Stimulated activated CD8-positive, alpha-beta memory T cell treated with anti-CD3 and anti-CD28 coated beads, Interleukin-7, amount 100 ng/mL, for 1 hour (primary cell): ENCODE data around the gene CPEB2.
A peak's percentile ranks its signal among the peaks of the same experiment; 100 is the strongest.

Source experiments
- DNase-seq, 2 donors: peaks; one replicate each; pipeline ENCODE4 v3.0.0-alpha.2; 2020; ENCODE audit warnings: low read depth in 2 of 2

CPEB2 gene

GRCh38 chr4:15001869-15002658 lies at the start of gene CPEB2:
CPEB2 (plus strand) TSS chr4:15002481; CDS start chr4:15002674, 193 bp downstream.
- DNase-seq: peak; percentile 83

GRCh38 chr4:14958436-14958835 lies 43.8 kb upstream of the CPEB2 start:
- no peak for DNase-seq

- DNase-seq: no peak
Observed at GRCh38 chr4:14961292-14961691, 41.0 kb upstream of the CPEB2 start.

- DNase-seq: no peak
Observed at GRCh38 chr4:14965071-14965470, 37.2 kb upstream of the CPEB2 start.

- DNase-seq: no peak
Observed at GRCh38 chr4:14967982-14968381, 34.3 kb upstream of the CPEB2 start.

- no peak for DNase-seq
Observed at GRCh38 chr4:14977830-14978229, 24.5 kb upstream of the CPEB2 start.

- DNase-seq: no peak
Observed at GRCh38 chr4:14984448-14984847, 17.8 kb upstream of the CPEB2 start.

- DNase-seq: no peak
Observed at GRCh38 chr4:14985161-14985560, 17.1 kb upstream of the CPEB2 start.

- no peak for DNase-seq
Observed at GRCh38 chr4:14985843-14986242, 16.4 kb upstream of the CPEB2 start.

- DNase-seq: no peak
Observed at GRCh38 chr4:14987054-14987453, 15.2 kb upstream of the CPEB2 start.

GRCh38 chr4:14990484-14990883 lies 11.8 kb upstream of the CPEB2 start:
- no peak for DNase-seq

GRCh38 chr4:14994242-14994641 lies 8.0 kb upstream of the CPEB2 start:
- no peak for DNase-seq

GRCh38 chr4:15001248-15001868 lies 923 bp upstream of the CPEB2 start:
- DNase-seq: peak; percentile 5 to 25

- peak; percentile 61 to 63 for DNase-seq
Observed at GRCh38 chr4:15002659-15003400, 549 bp downstream of the CPEB2 start.

GRCh38 chr4:15003401-15003890 lies 1.2 kb downstream of the CPEB2 start:
- DNase-seq: peak; percentile 32 to 35

GRCh38 chr4:15003891-15004738 lies 1.8 kb downstream of the CPEB2 start:
- DNase-seq: peak; percentile 10 to 11

GRCh38 chr4:15004739-15005301 lies 2.5 kb downstream of the CPEB2 start:
- DNase-seq: no peak

GRCh38 chr4:15005474-15006115 lies 3.3 kb downstream of the CPEB2 start:
- DNase-seq: no peak

GRCh38 chr4:15006416-15007024 lies 4.2 kb downstream of the CPEB2 start:
- no peak for DNase-seq

- DNase-seq: no peak
Observed at GRCh38 chr4:15007201-15007600, 4.9 kb downstream of the CPEB2 start.
